ENCODE results near the gene FAM117A.

FAM117A gene

DNA sequence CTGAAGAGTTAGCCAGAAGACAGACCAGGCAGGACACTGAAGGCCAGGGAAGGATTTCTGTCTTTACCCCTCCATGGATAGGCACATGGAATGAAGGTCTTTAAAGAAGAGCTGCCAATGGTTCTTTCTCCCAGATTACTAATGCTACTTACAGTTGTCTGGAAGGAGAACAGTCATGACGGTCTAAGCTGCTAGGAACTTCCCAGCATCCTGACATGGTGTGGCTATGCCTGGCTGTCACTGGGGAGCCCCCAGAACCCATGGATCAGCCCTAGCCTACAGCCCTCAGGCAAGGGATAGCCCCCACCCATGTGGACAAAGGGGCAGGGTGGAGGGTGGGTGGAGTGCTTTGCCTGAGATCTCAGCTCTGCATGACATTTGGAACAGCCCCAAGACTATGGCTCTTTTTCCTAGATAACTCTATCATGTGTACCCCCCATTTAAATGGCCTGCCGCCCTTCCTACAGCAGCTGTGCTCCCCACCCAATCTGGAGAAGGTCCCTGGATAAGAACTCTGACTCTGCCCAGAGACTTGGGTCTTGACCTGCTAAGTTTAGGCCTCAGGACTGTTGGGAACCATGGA lies 15.3 kb upstream of the FAM117A start:
- H3K4me3 ChIP-seq (ENCODE audit: low read length) = no peak overlapping the region
- DNase-seq (ENCODE audit: low read depth) = no peak
- TF ChIP-seq, protein P1, sequence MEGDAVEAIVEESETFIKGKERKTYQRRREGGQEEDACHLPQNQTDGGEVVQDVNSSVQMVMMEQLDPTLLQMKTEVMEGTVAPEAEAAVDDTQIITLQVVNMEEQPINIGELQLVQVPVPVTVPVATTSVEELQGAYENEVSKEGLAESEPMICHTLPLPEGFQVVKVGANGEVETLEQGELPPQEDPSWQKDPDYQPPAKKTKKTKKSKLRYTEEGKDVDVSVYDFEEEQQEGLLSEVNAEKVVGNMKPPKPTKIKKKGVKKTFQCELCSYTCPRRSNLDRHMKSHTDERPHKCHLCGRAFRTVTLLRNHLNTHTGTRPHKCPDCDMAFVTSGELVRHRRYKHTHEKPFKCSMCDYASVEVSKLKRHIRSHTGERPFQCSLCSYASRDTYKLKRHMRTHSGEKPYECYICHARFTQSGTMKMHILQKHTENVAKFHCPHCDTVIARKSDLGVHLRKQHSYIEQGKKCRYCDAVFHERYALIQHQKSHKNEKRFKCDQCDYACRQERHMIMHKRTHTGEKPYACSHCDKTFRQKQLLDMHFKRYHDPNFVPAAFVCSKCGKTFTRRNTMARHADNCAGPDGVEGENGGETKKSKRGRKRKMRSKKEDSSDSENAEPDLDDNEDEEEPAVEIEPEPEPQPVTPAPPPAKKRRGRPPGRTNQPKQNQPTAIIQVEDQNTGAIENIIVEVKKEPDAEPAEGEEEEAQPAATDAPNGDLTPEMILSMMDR (IDR thresholded peaks at IDR 0.05; ENCODE audit: insufficient read depth, low read depth, low read length, missing control alignments) = no peak

DNA sequence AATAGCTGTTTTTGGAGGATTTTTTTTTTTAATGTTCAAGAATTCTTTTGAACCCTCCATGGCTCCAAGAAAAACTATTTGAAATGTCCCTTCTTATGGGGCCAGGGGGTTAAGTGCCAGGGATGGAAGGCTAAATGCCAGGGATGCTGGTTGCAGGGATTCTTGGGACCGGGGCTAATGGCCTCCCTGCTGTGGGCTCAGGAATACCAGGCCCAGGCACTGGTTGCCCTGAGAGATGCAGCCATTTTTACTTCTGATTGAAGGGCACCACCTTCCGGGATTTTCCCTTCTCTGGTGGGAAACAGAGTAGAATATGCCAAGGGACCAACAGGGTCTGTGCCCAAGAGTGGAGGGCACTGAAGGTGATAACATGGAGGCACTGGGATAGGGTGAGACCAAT lies 13.6 kb upstream of the FAM117A start:
- H3K4me3 ChIP-seq (ENCODE audit: low read length) = no peak overlapping the region
- TF ChIP-seq, protein P1 (IDR thresholded peaks at IDR 0.05; ENCODE audit: insufficient read depth, low read depth, low read length, missing control alignments) = no peak
- no peak for DNase-seq (ENCODE audit: low read depth)

DNA sequence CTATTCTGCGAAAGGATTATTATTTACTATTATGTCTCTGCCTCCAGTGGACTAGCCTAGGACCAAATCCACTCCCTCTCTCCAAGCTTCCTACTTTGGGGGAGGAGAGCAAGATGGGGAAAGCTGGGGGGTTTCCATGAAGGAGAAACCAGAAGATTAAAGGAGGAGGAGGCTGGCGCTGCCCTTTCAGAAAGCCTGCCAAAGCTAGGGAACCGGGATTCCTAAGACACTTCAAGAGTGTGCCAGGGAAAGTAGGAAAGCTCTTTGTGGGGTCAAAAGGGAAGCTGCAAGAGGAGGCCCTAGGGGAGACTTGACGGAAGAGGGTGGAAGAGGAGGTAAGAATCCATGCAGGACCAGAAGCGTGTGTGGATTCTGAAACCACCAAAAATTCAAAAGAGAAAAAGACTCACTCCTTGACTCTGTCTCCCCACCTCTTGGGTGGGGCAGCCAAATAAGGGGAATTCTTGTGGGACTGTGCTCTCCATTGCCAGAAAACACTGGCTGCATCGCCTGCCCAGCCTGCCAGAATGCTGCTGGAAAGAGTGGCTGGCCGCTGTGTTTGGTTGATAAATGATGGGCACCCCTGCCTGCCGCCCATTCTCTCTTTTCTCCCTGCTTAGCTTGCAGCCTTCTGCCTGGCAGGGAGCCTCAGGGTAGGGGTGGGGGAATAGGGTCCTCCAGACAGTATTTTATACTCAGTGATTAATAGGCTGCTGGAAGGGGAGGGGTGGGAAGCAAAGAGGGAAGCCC lies 12.8 kb upstream of the FAM117A start:
- DNase-seq (ENCODE audit: low read depth) = no peak
- TF ChIP-seq, protein P1 (IDR thresholded peaks at IDR 0.05; ENCODE audit: insufficient read depth, low read depth, low read length, missing control alignments) = no peak
- no peak overlapping the region for H3K4me3 ChIP-seq (ENCODE audit: low read length)

DNA sequence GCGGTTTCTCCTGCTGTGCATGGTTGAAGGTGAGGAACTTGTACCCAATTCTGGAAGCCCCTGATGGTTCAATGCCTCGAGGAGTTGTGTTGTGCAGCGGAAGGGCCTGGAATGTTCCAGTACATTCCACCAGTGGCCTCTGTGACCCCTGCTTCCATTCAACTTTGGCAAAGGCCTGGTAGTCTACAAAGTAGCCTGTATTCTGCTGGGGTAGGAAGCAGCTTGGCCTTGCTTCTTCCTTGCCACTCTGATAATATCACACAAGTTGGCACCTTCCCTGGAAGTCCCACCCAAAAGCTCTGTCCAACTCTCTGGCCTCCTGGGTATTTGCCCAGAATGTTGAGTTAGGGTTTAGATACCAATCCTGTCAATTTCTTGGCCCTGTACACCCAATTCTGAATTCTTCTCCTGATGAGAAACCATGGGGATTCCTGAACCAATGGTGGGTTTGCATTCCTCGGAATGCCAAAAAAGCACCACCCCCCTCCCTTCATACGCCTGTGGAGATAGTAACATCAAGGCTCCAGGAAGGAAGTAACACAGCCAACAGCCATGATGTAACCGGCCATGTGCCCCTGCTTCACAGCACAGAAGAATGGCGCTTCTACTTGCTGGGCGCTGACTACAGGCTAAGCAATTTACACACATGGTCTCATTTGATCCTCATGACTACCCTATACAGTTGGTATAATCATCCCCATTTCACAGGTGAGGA lies 11.8 kb upstream of the FAM117A start:
- no peak overlapping the region for H3K4me3 ChIP-seq (ENCODE audit: low read length)
- TF ChIP-seq, protein P1 (IDR thresholded peaks at IDR 0.05; ENCODE audit: insufficient read depth, low read depth, low read length, missing control alignments) = no peak
- no peak for DNase-seq (ENCODE audit: low read depth)

DNA sequence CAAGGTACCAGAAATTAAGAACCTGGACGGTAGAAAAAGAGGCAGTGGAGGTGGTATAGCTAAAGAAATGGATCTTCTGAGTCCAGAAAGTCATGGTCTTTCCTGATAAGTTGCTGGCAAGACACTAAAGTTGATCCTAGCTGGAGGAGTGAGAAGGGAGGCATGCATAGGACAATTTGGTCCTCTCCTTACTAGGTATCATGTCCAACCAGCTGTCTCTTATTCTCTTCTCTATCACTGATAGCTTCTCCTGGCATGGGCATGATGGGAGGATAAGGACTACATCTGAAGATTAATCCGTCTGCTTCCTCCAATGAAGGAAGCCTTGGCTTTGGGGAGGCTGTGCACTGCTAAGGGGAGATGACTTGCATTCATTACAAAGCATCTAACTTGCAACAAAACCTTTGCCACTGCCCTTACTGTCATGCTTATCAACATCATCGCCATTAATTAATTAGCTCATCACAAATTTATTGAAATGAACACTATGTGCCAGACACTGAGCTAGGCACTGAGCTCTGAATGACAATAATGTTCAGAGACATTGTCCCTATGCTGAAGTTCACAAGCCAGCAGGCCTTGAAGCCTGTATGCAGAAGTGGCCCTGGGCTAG lies 3.1 kb upstream of the FAM117A start:
- DNase-seq (ENCODE audit: low read depth) = no peak
- TF ChIP-seq, protein P1 (IDR thresholded peaks at IDR 0.05; ENCODE audit: insufficient read depth, low read depth, low read length, missing control alignments) = no peak
- no peak overlapping the region for H3K4me3 ChIP-seq (ENCODE audit: low read length)

DNA sequence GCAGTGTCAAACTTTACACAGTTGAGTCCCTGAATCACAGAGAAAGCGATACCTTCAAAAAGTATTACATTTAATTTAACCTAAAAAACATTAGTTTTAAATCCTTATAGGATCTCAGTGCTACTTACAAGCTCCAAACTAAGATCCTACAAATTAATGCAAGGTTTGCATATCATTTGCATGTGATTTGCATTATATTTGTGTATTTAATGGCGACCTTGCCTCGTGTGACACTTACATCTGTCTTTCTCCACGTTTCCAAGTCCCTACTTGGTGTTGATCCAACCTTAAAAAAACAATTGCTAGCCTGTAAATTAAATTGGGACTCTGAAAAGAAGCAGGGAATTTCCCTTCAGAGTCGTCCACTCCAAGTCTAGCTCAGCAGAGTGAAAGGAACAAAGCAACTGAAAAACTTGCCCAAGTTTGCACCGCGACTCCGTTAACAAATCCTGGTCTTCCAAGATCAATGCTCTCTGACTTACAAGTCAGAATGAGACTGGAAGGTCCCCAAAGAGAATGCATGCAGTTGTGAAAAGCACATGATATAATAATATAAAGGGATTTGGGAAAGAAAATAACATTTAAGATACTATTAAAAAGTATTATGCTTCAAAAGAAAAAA lies 739 bp upstream of the FAM117A start:
- TF ChIP-seq, protein P1 (IDR thresholded peaks at IDR 0.05; ENCODE audit: insufficient read depth, low read depth, low read length, missing control alignments) = no peak
- peak overlapping the region; percentile 73 for H3K4me3 ChIP-seq (ENCODE audit: low read length)

More for the DNA sequence above, 739 bp upstream of the FAM117A start:
- no peak for DNase-seq (ENCODE audit: low read depth)
